Measurements from ENCODE around the gene NPTX1.

Gene NPTX1

DNA sequence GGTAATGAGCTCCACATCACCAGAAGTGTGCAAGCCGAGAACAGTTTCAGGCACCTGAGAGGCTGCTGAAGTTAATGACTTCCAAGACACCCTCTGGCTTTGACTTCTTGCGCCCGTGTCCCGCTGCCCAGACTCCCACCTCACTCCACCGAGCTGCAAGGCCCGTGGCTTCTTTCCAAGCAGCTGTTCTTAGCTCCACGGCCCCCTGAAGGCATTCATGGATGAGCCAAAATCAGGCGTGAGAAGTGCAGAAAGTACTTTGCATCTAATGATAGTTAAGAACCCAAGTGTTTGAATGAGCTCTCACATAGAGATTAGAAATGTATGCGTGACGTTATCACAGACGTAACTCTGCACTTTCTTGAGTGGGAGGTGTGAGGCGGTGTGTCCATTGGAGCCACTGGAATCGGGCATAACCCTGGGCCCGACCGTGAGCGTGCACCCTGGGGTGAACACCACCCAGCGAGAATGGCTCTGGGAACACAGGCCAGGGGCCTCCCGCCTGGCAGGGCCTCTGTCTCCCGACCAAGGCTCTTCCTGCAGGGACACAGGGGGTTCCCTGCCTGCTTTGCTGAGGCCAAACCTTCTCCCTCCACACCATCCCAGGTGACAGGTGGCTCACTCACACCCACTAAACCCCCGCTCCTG is 11.0 kb downstream of the NPTX1 start:
- H3K36me3 ChIP-seq (ENCODE audit: insufficient read depth, low read length): no peaks in the 10 kb centered on the region
- H3K9ac ChIP-seq (ENCODE audit: low read depth, low read length): no peak overlapping the region
- no peaks in the 10 kb centered on the region for H3K9me3 ChIP-seq (ENCODE audit: control insufficient read depth, insufficient read depth, low read length)
- H3K4me1 ChIP-seq (ENCODE audit: insufficient read depth, low read length): no peaks in the 10 kb centered on the region

DNA sequence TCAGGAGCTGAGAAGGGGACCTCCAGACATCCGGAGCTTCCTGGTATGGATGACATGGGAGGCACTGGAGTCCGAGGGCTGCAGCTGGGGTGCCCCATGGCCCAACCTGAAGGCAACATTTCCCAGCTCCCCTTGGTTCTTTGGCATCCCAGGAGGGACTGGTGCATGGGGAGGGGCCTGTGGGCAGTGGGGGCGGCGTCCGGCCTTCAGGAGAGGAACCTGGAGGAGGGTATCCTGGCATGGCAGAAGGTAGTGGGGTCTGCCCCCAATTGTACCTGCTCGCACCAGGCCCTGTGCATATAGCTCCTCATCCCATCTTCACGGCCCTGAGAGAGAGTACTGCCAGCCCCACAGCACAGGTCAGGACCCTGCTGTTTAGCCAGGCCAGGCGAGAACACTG is 11.9 kb downstream of the NPTX1 start:
- H3K4me1 ChIP-seq (ENCODE audit: insufficient read depth, low read length): no peaks in the 10 kb centered on the region
- no peaks in the 10 kb centered on the region for H3K9me3 ChIP-seq (ENCODE audit: control insufficient read depth, insufficient read depth, low read length)
- no peaks in the 10 kb centered on the region for H3K36me3 ChIP-seq (ENCODE audit: insufficient read depth, low read length)
- no peak overlapping the region for H3K9ac ChIP-seq (ENCODE audit: low read depth, low read length)

DNA sequence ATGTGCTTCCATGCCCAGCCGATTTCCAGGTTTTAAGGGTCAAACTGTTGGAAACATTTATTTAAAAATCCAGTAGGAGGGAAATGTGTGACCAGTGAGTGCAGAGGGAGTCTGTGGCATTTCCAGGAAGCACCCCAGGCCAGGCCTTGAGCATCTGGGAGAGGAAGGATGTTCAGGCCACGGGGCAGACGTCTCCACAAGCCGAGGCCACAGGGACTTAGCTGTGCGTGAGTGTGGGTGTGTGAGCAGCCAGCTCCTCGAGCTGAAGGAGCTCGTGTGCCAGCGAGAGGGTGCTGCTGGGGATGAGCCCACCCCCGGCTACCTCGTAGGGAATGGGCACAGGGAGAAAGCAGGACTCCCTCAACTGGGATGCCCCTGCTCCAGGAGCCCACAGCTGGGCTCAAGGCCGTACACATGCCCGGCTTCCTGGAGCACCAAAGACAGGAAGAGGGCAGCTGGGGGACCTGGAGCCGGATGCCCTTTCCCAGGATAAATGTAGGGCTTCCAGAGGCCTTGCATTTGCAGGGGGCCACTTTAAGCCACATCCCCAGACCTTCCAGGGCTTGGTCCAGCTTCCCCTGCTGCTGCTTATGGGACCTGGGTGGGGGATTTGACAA is 12.5 kb downstream of the NPTX1 start:
- H3K4me1 ChIP-seq (ENCODE audit: insufficient read depth, low read length): no peaks in the 10 kb centered on the region
- no peak overlapping the region for H3K9ac ChIP-seq (ENCODE audit: low read depth, low read length)
- no peaks in the 10 kb centered on the region for H3K36me3 ChIP-seq (ENCODE audit: insufficient read depth, low read length)
- no peaks in the 10 kb centered on the region for H3K9me3 ChIP-seq (ENCODE audit: control insufficient read depth, insufficient read depth, low read length)

DNA sequence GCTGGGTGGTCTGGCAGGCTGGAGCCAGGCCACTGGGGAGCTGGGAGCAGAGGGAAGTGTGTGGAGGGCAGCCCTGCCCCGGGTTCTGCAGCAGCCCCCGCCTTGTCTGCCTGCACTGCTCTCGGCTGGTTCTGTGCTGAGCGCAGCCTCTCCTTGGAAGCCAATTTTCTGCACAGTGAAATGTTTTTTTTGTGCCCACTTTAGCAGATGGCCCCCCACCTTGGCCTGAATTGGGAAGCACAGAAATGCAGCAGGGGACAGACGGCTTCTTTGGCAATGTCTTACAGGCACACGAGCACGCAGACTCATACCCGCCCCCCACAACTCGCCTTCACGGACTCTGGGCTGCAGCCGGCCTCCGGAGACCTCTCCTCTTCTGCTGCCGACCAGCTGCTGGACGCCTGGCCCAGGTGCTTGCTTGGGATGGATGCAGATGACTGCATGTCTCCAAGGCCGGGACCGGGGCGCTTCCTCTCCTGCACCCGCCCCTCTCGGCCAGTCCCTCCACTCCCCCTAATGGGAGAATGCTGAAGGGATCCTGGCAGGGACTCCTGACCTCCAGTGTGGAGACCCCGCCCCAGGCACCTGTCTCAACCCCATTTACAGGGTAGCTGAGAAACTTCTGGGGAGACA is 14.8 kb downstream of the NPTX1 start:
- no peaks in the 10 kb centered on the region for H3K36me3 ChIP-seq (ENCODE audit: insufficient read depth, low read length)
- no peaks in the 10 kb centered on the region for H3K4me1 ChIP-seq (ENCODE audit: insufficient read depth, low read length)
- no peak overlapping the region for H3K9ac ChIP-seq (ENCODE audit: low read depth, low read length)
- no peaks in the 10 kb centered on the region for H3K9me3 ChIP-seq (ENCODE audit: control insufficient read depth, insufficient read depth, low read length)

DNA sequence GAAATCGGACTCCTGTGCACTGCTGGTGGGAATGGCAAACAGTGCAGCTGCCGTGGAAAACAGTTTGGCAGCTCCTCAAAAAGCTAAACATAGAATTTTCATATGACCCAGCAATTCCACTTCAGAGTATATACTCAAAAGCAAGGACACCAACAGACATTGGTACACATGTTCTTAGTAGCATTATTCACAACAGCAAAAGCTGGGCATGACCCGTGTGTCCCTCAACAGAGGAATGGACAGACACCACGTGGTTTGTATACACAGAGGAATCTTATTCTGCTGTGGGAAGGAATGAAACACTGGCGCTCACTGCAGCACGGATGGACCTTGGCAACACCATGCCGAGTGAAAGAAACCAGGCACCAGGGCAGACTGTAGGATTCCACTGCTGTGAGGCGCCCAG is 16.0 kb downstream of the NPTX1 start:
- Histone ChIP-seq H3K9me3 (ENCODE audit: control insufficient read depth, insufficient read depth, low read length) (no peaks in the 10 kb centered on the region), H3K36me3 (ENCODE audit: insufficient read depth, low read length) (no peaks in the 10 kb centered on the region), H3K9ac (ENCODE audit: low read depth, low read length) (no peak overlapping the region), H3K4me1 (ENCODE audit: insufficient read depth, low read length) (no peaks in the 10 kb centered on the region)

DNA sequence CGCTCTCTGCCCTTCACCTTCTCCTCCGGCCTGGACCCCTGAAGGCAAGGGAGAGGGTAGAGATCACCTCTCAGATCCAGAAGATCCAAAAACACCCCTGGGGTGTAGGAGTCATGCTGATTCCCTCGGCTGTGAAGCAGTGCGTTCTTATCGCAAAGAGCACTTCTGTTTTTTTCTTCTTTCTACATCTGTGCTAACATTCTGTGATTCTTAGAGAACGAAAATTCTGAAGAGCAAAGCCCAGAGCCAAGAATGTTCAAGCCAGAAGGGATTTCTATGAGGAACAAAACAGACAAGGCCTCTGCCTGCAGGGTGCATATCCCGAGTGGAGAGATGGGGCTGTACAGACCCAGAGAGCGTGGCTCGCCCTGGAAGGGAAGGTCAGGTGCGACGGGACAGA is 17.2 kb downstream of the NPTX1 start:
- H3K4me1 ChIP-seq (ENCODE audit: insufficient read depth, low read length): no peaks in the 10 kb centered on the region
- no peak overlapping the region for H3K9ac ChIP-seq (ENCODE audit: low read depth, low read length)
- H3K36me3 ChIP-seq (ENCODE audit: insufficient read depth, low read length): no peaks in the 10 kb centered on the region
- H3K9me3 ChIP-seq (ENCODE audit: control insufficient read depth, insufficient read depth, low read length): no peaks in the 10 kb centered on the region

DNA sequence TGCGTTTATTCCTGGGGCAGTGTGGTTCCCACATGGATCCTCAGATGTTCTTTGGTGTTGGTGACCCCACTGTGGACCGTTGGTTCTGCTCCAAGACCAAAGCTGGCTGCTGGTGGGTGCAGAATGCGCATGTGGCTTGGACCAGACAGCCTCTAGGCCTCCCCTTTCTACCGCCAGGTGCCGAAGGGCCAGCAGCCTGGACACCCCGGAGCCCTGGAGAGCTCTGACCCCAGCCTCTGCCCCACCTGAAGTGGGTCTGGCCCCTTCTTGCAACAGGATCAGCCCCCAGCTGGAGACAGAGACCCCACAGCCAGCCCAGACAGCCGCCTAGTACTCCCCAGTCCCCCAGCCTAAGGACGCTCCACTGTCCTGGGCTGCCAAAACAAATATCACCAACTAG is 18.4 kb downstream of the NPTX1 start:
- H3K9ac ChIP-seq (ENCODE audit: low read depth, low read length): no peak overlapping the region
- H3K36me3 ChIP-seq (ENCODE audit: insufficient read depth, low read length): no peaks in the 10 kb centered on the region

DNA sequence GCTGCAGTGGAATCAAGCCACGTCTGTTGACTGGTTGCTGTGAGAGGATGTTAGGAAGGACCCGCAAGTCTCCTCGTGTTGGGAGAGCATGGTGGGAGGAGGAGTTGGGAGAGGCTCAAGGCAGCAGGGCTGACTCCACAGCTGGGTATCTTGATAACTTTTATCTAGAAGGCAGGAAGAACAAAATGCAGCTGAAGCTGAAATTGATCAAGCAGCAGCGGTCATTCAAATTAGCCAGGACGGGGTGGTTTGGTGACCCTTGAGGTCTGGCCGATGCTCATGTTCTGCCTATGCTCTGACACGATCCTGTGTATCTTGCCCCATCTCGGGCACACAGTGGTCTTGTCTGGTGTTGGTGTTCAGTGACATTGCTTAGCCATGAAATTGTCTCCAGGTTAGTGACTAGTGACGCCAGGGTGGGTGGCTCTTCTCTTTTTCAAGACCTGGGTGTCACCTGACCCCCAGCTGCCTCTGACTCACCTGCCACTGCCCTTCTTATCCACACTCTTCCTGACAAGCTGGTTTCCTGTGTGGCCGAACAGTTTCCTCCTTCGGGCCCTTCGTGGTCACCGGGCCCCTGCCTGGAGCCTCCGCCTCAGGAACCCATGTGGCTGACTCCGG is 19.1 kb downstream of the NPTX1 start:
- Histone ChIP-seq H3K9me3 (ENCODE audit: control insufficient read depth, insufficient read depth, low read length) (no peaks in the 10 kb centered on the region), H3K4me1 (ENCODE audit: insufficient read depth, low read length) (no peaks in the 10 kb centered on the region), H3K9ac (ENCODE audit: low read depth, low read length) (no peak overlapping the region), H3K36me3 (ENCODE audit: insufficient read depth, low read length) (no peaks in the 10 kb centered on the region)

More for the DNA sequence above, 18.4 kb downstream of the NPTX1 start:
- Histone ChIP-seq H3K4me1 (ENCODE audit: insufficient read depth, low read length) (no peaks in the 10 kb centered on the region), H3K9me3 (ENCODE audit: control insufficient read depth, insufficient read depth, low read length) (no peaks in the 10 kb centered on the region)

DNA sequence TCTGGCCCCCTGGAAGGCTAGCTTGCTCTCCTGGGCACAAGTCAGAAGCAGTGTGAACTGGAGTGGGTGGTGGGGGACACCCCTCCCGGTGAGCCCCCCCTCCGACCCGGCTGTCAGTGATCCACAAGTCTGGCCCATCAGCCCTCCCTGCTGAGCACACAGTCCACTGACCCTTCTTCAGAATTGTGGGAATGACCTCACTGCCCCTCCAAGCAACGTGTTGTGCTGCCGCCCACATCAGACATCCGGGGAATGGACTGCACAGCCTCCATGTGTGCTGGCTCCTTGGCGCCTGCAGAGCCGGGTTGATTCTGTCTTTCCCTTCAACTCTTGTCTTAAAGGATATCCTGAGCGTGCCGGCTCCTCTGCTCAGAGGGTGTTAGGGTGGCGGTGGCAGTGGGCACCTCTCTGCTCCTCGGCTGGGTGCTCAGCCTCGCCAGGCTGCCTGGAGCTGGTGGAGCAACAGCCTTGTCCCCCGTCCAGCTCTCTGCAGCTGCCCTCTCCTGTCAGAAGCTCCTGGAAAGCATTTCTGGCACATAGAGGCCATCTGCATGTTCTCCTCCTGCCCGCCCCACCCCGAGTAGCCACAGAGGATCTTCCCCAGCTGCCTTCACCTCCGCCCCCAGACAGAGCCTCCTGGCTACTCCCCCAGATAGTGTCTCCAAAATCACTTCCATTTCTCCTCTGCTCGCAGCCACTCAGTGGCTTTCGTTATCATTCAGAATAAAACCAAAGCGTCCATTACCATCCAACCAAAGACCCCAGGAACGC is 19.8 kb downstream of the NPTX1 start:
- no peaks in the 10 kb centered on the region for H3K9me3 ChIP-seq (ENCODE audit: control insufficient read depth, insufficient read depth, low read length)
- no peaks in the 10 kb centered on the region for H3K4me1 ChIP-seq (ENCODE audit: insufficient read depth, low read length)
- no peak overlapping the region for H3K9ac ChIP-seq (ENCODE audit: low read depth, low read length)
- H3K36me3 ChIP-seq (ENCODE audit: insufficient read depth, low read length): no peaks in the 10 kb centered on the region

DNA sequence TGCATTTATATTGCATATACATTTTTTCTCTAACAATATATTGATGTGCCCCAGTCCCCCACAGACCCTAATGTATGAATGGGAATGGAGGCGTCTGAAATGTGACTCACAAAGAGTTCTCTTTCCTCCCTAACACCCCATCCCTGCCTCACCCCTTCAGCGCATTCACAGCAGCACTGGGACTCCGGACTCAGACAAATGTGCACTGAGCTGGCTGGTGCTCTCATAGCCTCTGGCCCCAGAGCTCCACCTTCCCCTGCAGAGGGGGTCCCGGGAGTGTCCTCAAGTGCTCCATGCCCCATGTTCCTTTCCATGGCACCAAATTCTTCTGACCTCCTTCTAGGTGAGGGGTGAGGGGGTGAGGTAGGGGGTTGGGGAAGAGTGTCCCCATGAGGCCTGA is 20.6 kb downstream of the NPTX1 start:
- Histone ChIP-seq H3K4me1 (ENCODE audit: insufficient read depth, low read length) (no peaks in the 10 kb centered on the region), H3K9me3 (ENCODE audit: control insufficient read depth, insufficient read depth, low read length) (no peaks in the 10 kb centered on the region), H3K36me3 (ENCODE audit: insufficient read depth, low read length) (no peaks in the 10 kb centered on the region), H3K9ac (ENCODE audit: low read depth, low read length) (peak overlapping the region; percentile 89; the same call in 1 of the 2 replicates)

DNA sequence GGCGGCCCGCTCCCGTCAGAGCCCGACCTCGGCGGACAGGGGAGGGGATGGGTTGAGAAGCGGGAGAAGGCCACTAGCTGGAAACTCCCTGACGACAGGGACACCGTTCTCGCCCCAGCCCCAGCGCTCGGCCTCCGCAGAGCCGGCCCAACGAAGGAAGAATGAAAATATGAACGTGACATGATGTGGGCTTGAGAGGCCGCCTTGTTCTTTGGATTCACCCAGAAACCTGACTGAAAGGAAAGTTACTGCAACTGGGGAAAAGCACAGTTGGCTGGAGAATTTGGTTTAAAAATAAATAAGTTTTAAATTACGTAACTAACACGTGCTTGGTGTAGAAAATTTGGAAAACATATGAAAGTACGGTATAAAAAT is 21.1 kb downstream of the NPTX1 start:
- H3K9me3 ChIP-seq (ENCODE audit: control insufficient read depth, insufficient read depth, low read length): no peaks in the 10 kb centered on the region
- H3K9ac ChIP-seq (ENCODE audit: low read depth, low read length): peak overlapping the region; percentile 89
- H3K4me1 ChIP-seq (ENCODE audit: insufficient read depth, low read length): no peaks in the 10 kb centered on the region
- H3K36me3 ChIP-seq (ENCODE audit: insufficient read depth, low read length): no peaks in the 10 kb centered on the region

DNA sequence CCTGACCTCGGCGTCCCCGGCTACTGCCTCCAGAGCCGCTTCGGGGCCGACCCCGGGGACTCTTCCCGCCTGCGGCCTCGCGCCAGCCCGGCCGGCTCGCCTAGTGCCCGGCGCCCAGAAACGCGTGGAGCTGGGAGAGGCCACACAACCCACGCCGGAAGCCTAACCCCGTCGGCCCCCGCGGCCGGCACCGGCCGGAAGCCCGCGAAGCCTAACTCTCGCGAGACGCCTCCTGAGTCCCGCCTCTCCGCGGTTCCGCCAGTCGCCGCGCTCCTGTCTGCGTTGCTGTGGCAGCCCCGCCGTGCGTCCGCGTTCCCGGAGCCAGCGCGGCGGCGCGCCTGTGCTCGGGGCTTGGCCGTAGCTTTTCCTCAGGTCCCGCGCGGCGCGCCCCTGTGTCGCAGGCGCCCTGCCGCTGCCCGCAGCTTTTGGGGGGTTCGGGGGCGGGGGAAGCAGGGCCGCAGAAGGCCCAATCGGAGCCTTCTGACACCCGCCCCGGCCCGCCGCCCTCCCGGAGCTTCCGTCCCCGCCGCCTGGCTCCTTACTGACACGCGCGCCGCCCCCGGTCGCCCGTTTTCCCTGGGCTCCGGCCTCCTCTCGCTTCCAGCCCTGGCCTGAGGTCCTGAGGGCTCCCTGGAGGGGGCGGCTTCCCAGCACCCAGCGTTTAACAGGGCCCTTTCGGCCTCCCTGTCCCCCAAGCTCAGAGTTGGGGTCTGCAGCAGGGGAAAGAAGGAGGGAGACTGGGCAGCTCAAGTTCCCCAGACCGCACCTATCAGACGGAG is 21.7 kb downstream of the NPTX1 start:
- no peaks in the 10 kb centered on the region for H3K9me3 ChIP-seq (ENCODE audit: control insufficient read depth, insufficient read depth, low read length)
- H3K4me1 ChIP-seq (ENCODE audit: insufficient read depth, low read length): no peaks in the 10 kb centered on the region

DNA sequence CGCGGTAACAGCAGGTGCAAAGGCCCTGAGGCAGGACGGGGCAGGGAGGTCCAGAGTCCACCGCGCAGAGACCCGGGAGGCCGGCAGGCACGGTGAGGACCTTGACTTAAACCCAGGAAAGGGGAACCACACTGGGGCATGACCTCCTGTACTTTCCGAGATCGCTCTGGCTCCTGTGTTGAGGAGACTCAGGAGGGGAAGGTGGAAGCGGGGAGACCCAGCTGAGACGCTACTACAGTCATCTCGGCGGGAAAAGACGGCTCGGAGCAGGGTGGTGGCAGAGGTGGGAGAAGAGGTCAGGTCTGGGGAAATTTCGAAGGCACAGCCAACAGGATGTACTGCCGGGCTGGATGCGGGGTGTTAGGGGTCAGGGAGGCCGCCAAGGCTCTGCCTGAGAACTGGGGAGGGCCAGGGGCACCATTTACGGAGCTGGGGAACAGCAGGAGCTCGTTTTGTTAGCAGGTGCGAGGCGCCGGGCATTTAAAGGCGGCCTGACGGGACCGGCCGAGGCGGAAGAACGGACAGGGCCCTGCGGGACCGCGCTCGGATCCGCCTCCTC is 22.3 kb downstream of the NPTX1 start:
- H3K4me1 ChIP-seq (ENCODE audit: insufficient read depth, low read length): no peaks in the 10 kb centered on the region

More for the DNA sequence above, 21.7 kb downstream of the NPTX1 start:
- Histone ChIP-seq H3K36me3 (ENCODE audit: insufficient read depth, low read length) (no peaks in the 10 kb centered on the region), H3K9ac (ENCODE audit: low read depth, low read length) (peak overlapping the region; percentile 89)

More for the DNA sequence above, 22.3 kb downstream of the NPTX1 start:
- H3K36me3 ChIP-seq (ENCODE audit: insufficient read depth, low read length): no peaks in the 10 kb centered on the region
- H3K9ac ChIP-seq (ENCODE audit: low read depth, low read length): peak overlapping the region; percentile 89
- H3K9me3 ChIP-seq (ENCODE audit: control insufficient read depth, insufficient read depth, low read length): no peaks in the 10 kb centered on the region
